Fibroblast of lung (primary cell): ENCODE measurements around the gene PROK2. TPM values are rescaled to one million over a fixed set of nuclear protein-coding genes. Genes with fewer than 3 reads are reported as not detected.

ENCODE experiments used
- DNase-seq, 2 donors: peaks; one replicate each; pipeline versions ENCODE4 v3.0.0 to v3.0.0-alpha.2; 2010; ENCODE audit warnings: low read depth in 2 of 2
- H2AFZ ChIP-seq: 2 replicates; pipeline ENCODE4 v1.5.1; 2012; ENCODE audit warnings: low read length, control low read depth, inconsistent platforms
- H3K27ac ChIP-seq: 2 replicates; pipeline ENCODE4 v1.5.1; 2011; ENCODE audit warnings: low read length, control low read depth; ENCODE audit not compliant: insufficient read depth
- H3K27me3 ChIP-seq: 2 replicates; pipeline ENCODE4 v1.5.1; 2011; ENCODE audit warnings: mild to moderate bottlenecking, low read length; ENCODE audit not compliant: control insufficient read depth, insufficient read depth
- H3K36me3 ChIP-seq: 2 replicates; pipeline ENCODE4 v1.5.1; 2011; ENCODE audit warnings: low read length; ENCODE audit not compliant: control insufficient read depth, insufficient read depth
- H3K4me1 ChIP-seq: 2 replicates; pipeline ENCODE4 v1.5.1; 2011; ENCODE audit warnings: low read length; ENCODE audit not compliant: control insufficient read depth, insufficient read depth; ENCODE audit errors: extremely low read depth
- H3K4me2 ChIP-seq: 2 replicates; pipeline ENCODE4 v1.5.1; 2011; ENCODE audit warnings: low read length, control low read depth; ENCODE audit not compliant: insufficient read depth; ENCODE audit errors: extremely low read depth
- H3K4me3 ChIP-seq, 4 experiments: fragments of 200-600 bp in 1 of 4; sonication (generic) in 1 of 4; replicated peaks in 1 of 4; 2 replicates each; pipeline ENCODE4 v1.5.1; 2011 to 2016; ENCODE audit warnings: low read length in 4 of 4, low read depth in 3 of 4, mild to moderate bottlenecking in 3 of 4, control low read depth in 2 of 4, inconsistent platforms in 1 of 4, mixed read lengths in 1 of 4; ENCODE audit not compliant: insufficient read depth in 1 of 4; ENCODE audit errors: control extremely low read depth in 1 of 4
- H3K79me2 ChIP-seq: 2 replicates; pipeline ENCODE4 v1.5.1; 2012; ENCODE audit warnings: mild to moderate bottlenecking, low read length, inconsistent platforms; ENCODE audit not compliant: control insufficient read depth, insufficient read depth
- H3K9ac ChIP-seq: 2 replicates; pipeline ENCODE4 v1.5.1; 2011; ENCODE audit warnings: mild to moderate bottlenecking, low read length, control low read depth; ENCODE audit not compliant: insufficient read depth
- H3K9me3 ChIP-seq: 2 replicates; pipeline ENCODE4 v1.5.1; 2012; ENCODE audit warnings: low read depth, low read length; ENCODE audit not compliant: control insufficient read depth, insufficient read depth
- H4K20me1 ChIP-seq: 2 replicates; pipeline ENCODE4 v1.5.1; 2011; ENCODE audit warnings: low read length; ENCODE audit not compliant: control insufficient read depth, insufficient read depth; ENCODE audit errors: extremely low read depth
- EZH2 ChIP-seq: IDR thresholded peaks from 2 replicates; pipeline ENCODE4 v1.5.1; 2012; ENCODE audit warnings: low read length, control low read depth, mild to moderate bottlenecking; ENCODE audit errors: missing control alignments
- polyA plus RNA-seq, 2 donors: library from polyadenylated mRNA; depleted of rRNA in 1 of 2; stranded (reverse) in 1 of 2; unstranded in 1 of 2; fragments of >200 nt; gene quantifications; 2 replicates each; pipeline ENCODE4 v1.2.1, GENCODE V29; 2011 to 2012; ENCODE audit warnings: missing spikeins in 1 of 2
- total RNA-seq: library from RNA; depleted of rRNA; stranded (reverse); fragments of >200 nt; gene quantifications from 2 replicates; pipeline ENCODE4 v1.2.1, GENCODE V29; 2014
- TF ChIP-seq, protein P1 (sequence below), 2 donors: IDR thresholded peaks in 1 of 2; conservative IDR thresholded peaks in 1 of 2; 1 replicate in 1 of 2; 2 replicates in 1 of 2; pipeline ENCODE4 v1.5.1; 2011 to 2012; ENCODE audit warnings: low read length in 2 of 2, control low read depth in 1 of 2, inconsistent platforms in 1 of 2, low read depth in 1 of 2, mild to moderate bottlenecking in 1 of 2

PROK2 gene
- total and polyA plus RNA-seq, 2 donors (not counting 1 experiment from before 2014, with no cell fraction given): not detected

DNA sequence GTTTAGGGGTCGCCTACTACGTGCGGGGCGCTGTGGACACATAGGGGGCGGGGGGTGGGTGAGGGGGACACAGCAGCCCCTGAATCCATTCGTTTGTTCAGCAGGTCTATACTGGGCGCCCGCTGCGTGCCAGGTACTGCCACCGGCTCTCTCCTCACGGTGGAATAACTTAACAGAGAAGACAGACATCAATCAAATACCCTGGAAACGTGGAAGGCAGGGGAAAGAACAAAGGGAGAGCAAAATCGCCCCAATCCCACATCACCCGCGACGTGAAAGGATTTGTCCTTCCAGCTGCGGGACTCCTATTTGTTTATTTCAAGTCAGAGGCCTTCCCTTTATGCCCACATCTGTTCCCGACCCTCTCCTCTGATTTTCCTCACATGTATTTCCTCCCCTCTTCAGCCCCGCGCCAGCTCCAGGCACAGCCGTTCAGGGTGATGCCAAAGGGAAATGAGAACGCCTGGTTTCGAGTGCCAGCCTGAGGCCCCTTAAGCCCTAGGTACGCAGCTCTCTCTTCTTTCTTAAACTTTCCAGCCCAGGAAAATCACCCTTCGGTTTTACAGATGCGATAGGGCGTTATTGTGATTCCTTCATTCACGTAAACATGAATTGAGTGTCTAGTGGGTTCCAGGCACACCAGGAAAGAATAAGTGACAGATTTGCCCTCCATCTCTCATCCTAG lies 726 bp upstream of the PROK2 start:
- Histone ChIP-seq H3K4me2 (no peak overlapping the region), H3K27me3 (peaks cover 31% of the 10 kb centered on the region)
- peak; percentile 98 for TF ChIP-seq EZH2
- TF ChIP-seq, protein P1, sequence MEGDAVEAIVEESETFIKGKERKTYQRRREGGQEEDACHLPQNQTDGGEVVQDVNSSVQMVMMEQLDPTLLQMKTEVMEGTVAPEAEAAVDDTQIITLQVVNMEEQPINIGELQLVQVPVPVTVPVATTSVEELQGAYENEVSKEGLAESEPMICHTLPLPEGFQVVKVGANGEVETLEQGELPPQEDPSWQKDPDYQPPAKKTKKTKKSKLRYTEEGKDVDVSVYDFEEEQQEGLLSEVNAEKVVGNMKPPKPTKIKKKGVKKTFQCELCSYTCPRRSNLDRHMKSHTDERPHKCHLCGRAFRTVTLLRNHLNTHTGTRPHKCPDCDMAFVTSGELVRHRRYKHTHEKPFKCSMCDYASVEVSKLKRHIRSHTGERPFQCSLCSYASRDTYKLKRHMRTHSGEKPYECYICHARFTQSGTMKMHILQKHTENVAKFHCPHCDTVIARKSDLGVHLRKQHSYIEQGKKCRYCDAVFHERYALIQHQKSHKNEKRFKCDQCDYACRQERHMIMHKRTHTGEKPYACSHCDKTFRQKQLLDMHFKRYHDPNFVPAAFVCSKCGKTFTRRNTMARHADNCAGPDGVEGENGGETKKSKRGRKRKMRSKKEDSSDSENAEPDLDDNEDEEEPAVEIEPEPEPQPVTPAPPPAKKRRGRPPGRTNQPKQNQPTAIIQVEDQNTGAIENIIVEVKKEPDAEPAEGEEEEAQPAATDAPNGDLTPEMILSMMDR (conservative IDR thresholded peaks at IDR 0.05 in 1 of 2, IDR thresholded peaks at IDR 0.05 in 1 of 2; ENCODE audit: low read depth in 1 of 2, low read length in 2 of 2): no peak

DNA sequence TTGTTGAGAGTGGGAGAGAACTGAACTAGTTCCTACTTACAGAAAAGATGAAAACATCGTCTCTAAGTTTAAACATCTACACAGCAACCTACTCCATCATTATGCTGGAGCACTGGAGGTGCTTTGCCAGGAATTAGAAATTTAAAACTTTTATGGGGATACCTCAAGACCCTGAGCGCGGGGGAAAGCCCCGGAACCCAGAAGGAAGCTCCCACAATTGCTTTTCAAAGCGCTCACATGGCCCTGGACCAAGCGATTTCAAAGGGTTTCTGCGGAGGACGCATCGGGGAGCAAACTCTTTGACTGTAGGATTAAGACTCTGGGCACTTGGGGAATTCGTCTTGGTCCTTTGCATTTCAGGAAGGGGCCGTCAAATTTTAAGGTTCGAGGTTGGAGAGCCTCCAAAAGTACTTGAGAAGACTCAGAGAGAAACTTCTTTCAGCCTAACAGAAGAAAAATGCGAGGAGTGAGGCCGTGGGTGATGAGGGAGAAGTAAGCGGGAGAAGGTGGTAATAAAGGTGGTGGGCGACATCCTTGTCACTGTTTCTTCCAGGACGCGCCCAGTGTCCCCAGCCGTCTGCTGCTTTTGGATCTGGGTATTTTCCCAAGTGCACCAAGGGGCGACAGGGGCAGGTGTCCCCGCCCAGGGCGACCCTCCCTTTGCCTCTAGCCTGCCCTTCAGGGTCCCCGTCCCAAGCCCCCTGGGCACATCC lies 591 bp downstream of the PROK2 start:
- TF ChIP-seq, protein P1 (conservative IDR thresholded peaks at IDR 0.05 in 1 of 2, IDR thresholded peaks at IDR 0.05 in 1 of 2; ENCODE audit: low read depth in 1 of 2, low read length in 2 of 2): no peak
- TF ChIP-seq EZH2: peak; percentile 79
- no peak overlapping the region for H3K4me2 ChIP-seq
- H3K4me3 ChIP-seq: no peak overlapping the region
- H2AFZ ChIP-seq: no peak overlapping the region
- H4K20me1 ChIP-seq: no peaks in the 10 kb centered on the region
- H3K9ac ChIP-seq: no peak overlapping the region
- no peaks in the 10 kb centered on the region for H3K79me2 ChIP-seq
- H3K27me3 ChIP-seq: peaks cover 35% of the 10 kb centered on the region
- no peaks in the 10 kb centered on the region for H3K36me3 ChIP-seq
- no peak overlapping the region for H3K27ac ChIP-seq
- H3K9me3 ChIP-seq: no peaks in the 10 kb centered on the region
- no peaks in the 10 kb centered on the region for H3K4me1 ChIP-seq
- no peak for DNase-seq

More for the DNA sequence above, 726 bp upstream of the PROK2 start:
- H3K9me3 ChIP-seq: no peaks in the 10 kb centered on the region
- H3K9ac ChIP-seq: no peak overlapping the region
- no peaks in the 10 kb centered on the region for H4K20me1 ChIP-seq
- H3K27ac ChIP-seq: no peak overlapping the region
- H3K4me3 ChIP-seq: no peak overlapping the region
- H3K4me1 ChIP-seq: no peaks in the 10 kb centered on the region
- H3K36me3 ChIP-seq: no peaks in the 10 kb centered on the region
- DNase-seq: no peak
- no peak overlapping the region for H2AFZ ChIP-seq
- no peaks in the 10 kb centered on the region for H3K79me2 ChIP-seq

DNA sequence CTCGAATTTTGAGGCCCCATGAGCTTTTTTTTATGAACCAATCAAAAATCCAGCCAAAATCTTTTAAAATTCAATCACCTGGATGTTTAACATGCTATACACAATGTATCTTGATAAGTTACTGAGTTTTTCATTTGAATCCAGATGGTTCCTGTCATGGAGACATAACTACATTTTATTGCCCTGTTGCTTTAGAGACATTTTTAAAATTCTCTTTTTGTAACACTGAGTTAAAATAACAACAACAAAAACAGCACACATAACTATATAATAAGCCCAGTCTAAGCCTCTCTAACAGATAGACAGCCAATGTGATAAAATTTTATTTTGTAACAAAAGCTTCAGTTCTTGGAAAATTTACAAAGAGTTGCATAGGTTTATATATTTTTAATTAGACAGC lies 1.8 kb downstream of the PROK2 start:
- TF ChIP-seq, protein P1 (conservative IDR thresholded peaks at IDR 0.05 in 1 of 2, IDR thresholded peaks at IDR 0.05 in 1 of 2; ENCODE audit: low read depth in 1 of 2, low read length in 2 of 2): no peak
- no peak for TF ChIP-seq EZH2
- Histone ChIP-seq H4K20me1 (no peaks in the 10 kb centered on the region), H2AFZ (no peak overlapping the region), H3K9ac (no peak overlapping the region), H3K4me1 (no peaks in the 10 kb centered on the region), H3K4me2 (no peak overlapping the region), H3K36me3 (no peaks in the 10 kb centered on the region), H3K79me2 (no peaks in the 10 kb centered on the region), H3K9me3 (no peaks in the 10 kb centered on the region), H3K27ac (no peak overlapping the region), H3K27me3 (peaks cover 36% of the 10 kb centered on the region), H3K4me3 (no peak overlapping the region)
- no peak for DNase-seq
